ENCODE measurements around the gene STYX. TPM values are rescaled to one million over a fixed set of nuclear protein-coding genes. Genes with fewer than 3 reads are reported as not detected.
A peak's percentile ranks its signal among the peaks of the same experiment; 100 is the strongest.

The STYX gene
- total RNA-seq, 4 donors from 2014 or later, result 12.4 to 13.3 (median 13.0) TPM

GRCh38 chr14:52730709-52731111 is 744 bp downstream of the STYX start:
- WGBS, 2 donors, result 0 to 1% methylated on average over 11 of the region's 11 CpGs
- no peak for TF ChIP-seq CTCF (IDR thresholded peaks at IDR 0.05)
- no peak for TF ChIP-seq POLR2A (IDR thresholded peaks at IDR 0.05)
- peak overlapping the region; percentile 98 for H3K4me3 ChIP-seq (ENCODE audit: low read depth, poor library complexity, severe bottlenecking)
- DNase-seq (ENCODE audit: low spot score in 2 of 2), result no peak
- intact Hi-C loops (cut with DNase I; ENCODE audit: low total_unique reads), result no loop called here

DNA sequence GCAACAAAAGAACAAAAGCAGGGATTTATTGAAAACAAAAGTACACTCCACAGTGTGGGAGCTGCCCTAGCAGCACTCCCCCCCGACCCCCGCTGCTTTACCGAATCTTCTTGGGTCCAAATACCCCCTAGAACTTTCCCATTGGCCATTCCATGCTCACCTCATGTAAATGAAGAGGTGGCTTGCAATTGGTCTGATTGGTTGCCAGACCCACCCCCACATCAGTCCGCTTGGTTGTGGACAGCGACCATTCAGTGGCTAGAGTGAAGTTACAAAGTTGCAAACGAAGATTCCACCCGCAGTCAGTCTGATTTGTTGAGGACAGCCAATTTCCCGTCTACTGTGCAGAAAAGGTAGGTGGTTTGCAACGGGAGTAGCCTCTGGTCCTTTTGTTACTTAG is 3.9 kb downstream of the STYX start:
- no peak overlapping the region for H3K4me3 ChIP-seq (ENCODE audit: low read depth, poor library complexity, severe bottlenecking)
- WGBS, 2 donors, result 97 to 98% methylated on average over 9 of the region's 9 CpGs
- no peak for DNase-seq (ENCODE audit: low spot score in 2 of 2)
- TF ChIP-seq POLR2A (IDR thresholded peaks at IDR 0.05), result no peak
- TF ChIP-seq CTCF (IDR thresholded peaks at IDR 0.05), result no peak
- intact Hi-C loops (cut with DNase I; ENCODE audit: low total_unique reads), result no loop called here

- intact Hi-C loops (cut with DNase I; ENCODE audit: low total_unique reads), result no loop called here
- DNase-seq (ENCODE audit: low spot score in 2 of 2), result no peak
- TF ChIP-seq POLR2A (IDR thresholded peaks at IDR 0.05) (no peak), CTCF (IDR thresholded peaks at IDR 0.05) (no peak)
- H3K4me3 ChIP-seq (ENCODE audit: low read depth, poor library complexity, severe bottlenecking), result no peak overlapping the region
- 66 to 68% methylated on average over 1 of the region's 1 CpG for WGBS, 2 donors
Measured at GRCh38 chr14:52735921-52736489, 6.0 kb downstream of the STYX start.

DNA sequence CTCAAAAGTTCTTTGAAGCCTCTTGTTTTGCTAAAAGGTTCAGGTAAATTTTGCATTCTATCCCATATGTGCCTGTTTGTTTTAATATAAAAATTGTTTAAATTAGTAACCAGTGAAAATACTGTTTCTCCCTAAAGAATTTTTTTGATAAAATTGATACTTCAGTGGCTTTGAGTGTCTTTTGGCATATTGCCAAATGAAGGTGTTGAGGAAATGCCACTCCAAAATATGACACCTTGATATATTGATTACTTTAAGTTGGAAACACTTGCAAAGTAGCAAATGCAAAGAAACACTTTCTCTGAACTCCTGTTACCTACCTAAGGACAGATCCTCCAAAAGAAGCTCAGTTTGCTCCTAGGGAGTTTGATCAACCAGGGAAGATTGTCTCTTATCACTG is 8.4 kb downstream of the STYX start:
- no peak for DNase-seq (ENCODE audit: low spot score in 2 of 2)
- H3K4me3 ChIP-seq (ENCODE audit: low read depth, poor library complexity, severe bottlenecking), result no peak overlapping the region
- TF ChIP-seq CTCF (IDR thresholded peaks at IDR 0.05) (no peak), POLR2A (IDR thresholded peaks at IDR 0.05) (no peak)
- intact Hi-C loops (cut with DNase I; ENCODE audit: low total_unique reads), result no loop called here

DNA sequence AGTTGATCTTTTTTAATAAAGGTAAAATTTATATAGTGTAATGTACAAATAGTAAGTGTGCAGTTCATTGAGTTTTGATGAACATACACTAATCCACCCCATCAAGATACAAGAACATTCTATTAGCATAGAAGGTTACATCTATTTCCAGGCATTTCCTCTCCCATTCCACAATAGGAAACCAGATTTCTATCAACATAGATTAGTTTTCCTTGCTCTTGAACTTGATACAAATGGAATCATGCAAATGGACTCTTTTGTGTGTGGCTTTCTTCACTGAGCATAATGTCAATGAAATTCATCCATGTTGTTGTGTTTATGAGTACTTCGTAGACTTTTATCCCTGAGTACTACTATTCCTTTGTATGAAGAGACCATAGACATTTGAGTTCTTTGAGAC is 10.8 kb downstream of the STYX start:
- H3K4me3 ChIP-seq (ENCODE audit: low read depth, poor library complexity, severe bottlenecking), result no peak overlapping the region
- intact Hi-C loops (cut with DNase I; ENCODE audit: low total_unique reads), result no loop called here
- DNase-seq (ENCODE audit: low spot score in 2 of 2), result no peak
- TF ChIP-seq POLR2A (IDR thresholded peaks at IDR 0.05), result no peak
- TF ChIP-seq CTCF (IDR thresholded peaks at IDR 0.05), result no peak
- WGBS, 2 donors, result 93 to 95% methylated on average over 1 of the region's 1 CpG

DNA sequence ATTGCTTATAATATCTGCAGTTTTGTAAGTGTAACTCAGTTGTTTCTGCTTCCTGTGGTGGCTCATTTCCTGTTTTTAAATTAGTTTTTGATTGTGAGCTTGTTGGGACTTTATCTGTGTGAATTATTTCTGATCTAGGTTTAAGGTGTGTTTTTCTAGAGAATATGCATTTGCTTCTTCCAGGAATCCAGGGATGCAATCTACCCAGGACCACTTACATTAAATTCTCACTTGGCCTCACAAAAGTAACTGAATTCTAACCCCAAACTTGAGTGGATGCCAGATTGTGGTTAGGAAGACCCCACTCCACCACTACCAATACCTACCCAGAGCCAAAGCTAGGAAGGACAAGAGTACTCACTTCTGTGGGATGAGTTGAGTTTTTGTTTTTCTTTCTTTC is 11.9 kb downstream of the STYX start:
- no peak overlapping the region for H3K4me3 ChIP-seq (ENCODE audit: low read depth, poor library complexity, severe bottlenecking)
- intact Hi-C loops (cut with DNase I; ENCODE audit: low total_unique reads), result no loop called here
- no peak for DNase-seq (ENCODE audit: low spot score in 2 of 2)
- TF ChIP-seq POLR2A (IDR thresholded peaks at IDR 0.05) (no peak), CTCF (IDR thresholded peaks at IDR 0.05) (no peak)

All from lower leg skin (tissue), 4 donors.